ENCODE results near the gene UBE2R2. TPM values are rescaled to one million over a fixed set of nuclear protein-coding genes. Genes with fewer than 3 reads are reported as not detected.
A peak's percentile ranks its signal among the peaks of the same experiment; 100 is the strongest.

The UBE2R2 gene
- total RNA-seq, 1 donor from 2014 or later, result 28.5 TPM

Small RNA genes lying within 50 kb of the gene (small RNA-seq; reads per million reads assigned to genes)
- not detected for gene RF00019
- gene RNU4ATAC11P, result not detected
- 43.3 reads per million, percentile 97 among the genes with 10 or more reads in this experiment for gene SNORD121A
- gene SNORD121B, result not detected

Other genes with a start within 250 kb of the UBE2R2 start
- 1.2 TPM for gene PRSS3, start 21.6 kb upstream of the UBE2R2 start, total RNA-seq
- gene UBAP2, start 231.7 kb downstream of the UBE2R2 start, total RNA-seq, result 66.0 TPM

Data from frontal cortex (tissue), 1 donor.